ENCODE results near the gene C14orf93. TPM values are rescaled to one million over a fixed set of nuclear protein-coding genes. Genes with fewer than 3 reads are reported as not detected.
"Not testable (repeated sequence)": the region's sequence is repeated elsewhere in the genome, so short reads cannot be mapped to it uniquely, and the experiment has no call there.

Gene C14orf93
- total RNA-seq, 1 donor from 2014 or later = 12.6 TPM

DNA sequence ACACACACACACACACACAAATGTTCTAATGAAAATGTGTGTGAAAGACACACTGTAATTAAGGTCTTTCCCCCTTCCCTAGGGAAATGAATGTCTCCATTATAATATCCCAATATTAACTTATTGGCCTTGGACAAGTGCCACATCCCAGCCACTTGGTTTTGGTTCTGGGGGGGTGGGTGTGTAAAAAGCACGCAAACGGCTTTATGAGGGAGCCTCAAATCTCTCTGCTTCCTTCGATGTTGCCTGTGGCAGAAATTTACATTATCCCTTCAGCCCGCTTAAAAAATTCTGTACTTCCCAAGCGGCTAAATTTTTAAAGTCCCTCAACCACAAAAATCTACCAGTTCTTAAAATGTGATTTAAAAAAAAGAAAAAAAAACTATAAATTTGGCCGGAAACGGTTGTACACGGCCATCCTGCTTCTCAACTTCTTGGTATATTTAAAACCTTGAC is 432 bp downstream of the C14orf93 start:
- Mint-ChIP-seq H3K27me3 (no peaks in the 10 kb centered on the region), H3K4me1 (ENCODE audit: unreplicated experiment) (peaks cover 29% of the 10 kb centered on the region), H3K4me3 (peak overlapping the region; percentile 90), H3K9me3 (no peaks in the 10 kb centered on the region), H3K36me3 (no peaks in the 10 kb centered on the region), H3K27ac (peak overlapping the region; percentile 92)
- no peak for DNase-seq (ENCODE audit: extremely low spot score, unreplicated experiment)
- TF ChIP-seq, protein P1, sequence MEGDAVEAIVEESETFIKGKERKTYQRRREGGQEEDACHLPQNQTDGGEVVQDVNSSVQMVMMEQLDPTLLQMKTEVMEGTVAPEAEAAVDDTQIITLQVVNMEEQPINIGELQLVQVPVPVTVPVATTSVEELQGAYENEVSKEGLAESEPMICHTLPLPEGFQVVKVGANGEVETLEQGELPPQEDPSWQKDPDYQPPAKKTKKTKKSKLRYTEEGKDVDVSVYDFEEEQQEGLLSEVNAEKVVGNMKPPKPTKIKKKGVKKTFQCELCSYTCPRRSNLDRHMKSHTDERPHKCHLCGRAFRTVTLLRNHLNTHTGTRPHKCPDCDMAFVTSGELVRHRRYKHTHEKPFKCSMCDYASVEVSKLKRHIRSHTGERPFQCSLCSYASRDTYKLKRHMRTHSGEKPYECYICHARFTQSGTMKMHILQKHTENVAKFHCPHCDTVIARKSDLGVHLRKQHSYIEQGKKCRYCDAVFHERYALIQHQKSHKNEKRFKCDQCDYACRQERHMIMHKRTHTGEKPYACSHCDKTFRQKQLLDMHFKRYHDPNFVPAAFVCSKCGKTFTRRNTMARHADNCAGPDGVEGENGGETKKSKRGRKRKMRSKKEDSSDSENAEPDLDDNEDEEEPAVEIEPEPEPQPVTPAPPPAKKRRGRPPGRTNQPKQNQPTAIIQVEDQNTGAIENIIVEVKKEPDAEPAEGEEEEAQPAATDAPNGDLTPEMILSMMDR (conservative IDR thresholded peaks at IDR 0.05) = no peak

DNA sequence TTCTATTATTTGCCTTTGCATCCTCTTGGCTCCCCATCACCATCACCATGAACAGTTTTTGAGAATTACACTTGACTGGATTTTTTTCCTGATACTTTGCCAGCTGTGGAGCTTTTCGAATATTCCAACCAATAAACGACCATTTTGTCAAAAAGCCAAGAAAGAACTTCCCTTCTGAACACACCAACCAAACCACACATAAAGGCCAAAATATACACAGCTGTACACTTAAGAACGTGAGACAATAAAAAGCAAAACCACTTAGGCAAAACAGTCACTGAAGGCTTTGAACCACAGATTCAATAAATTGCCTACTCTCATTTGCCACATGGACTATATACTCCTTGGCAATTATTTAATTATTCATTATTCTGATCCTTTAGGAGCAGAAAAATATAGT is 1.1 kb downstream of the C14orf93 start:
- Mint-ChIP-seq H3K4me3 (peak overlapping the region; percentile 60), H3K27ac (peak overlapping the region; percentile 52), H3K9me3 (no peaks in the 10 kb centered on the region), H3K27me3 (no peaks in the 10 kb centered on the region), H3K4me1 (ENCODE audit: unreplicated experiment) (peaks cover 29% of the 10 kb centered on the region), H3K36me3 (no peaks in the 10 kb centered on the region)
- TF ChIP-seq, protein P1 (conservative IDR thresholded peaks at IDR 0.05) = no peak
- DNase-seq (ENCODE audit: extremely low spot score, unreplicated experiment) = no peak

DNA sequence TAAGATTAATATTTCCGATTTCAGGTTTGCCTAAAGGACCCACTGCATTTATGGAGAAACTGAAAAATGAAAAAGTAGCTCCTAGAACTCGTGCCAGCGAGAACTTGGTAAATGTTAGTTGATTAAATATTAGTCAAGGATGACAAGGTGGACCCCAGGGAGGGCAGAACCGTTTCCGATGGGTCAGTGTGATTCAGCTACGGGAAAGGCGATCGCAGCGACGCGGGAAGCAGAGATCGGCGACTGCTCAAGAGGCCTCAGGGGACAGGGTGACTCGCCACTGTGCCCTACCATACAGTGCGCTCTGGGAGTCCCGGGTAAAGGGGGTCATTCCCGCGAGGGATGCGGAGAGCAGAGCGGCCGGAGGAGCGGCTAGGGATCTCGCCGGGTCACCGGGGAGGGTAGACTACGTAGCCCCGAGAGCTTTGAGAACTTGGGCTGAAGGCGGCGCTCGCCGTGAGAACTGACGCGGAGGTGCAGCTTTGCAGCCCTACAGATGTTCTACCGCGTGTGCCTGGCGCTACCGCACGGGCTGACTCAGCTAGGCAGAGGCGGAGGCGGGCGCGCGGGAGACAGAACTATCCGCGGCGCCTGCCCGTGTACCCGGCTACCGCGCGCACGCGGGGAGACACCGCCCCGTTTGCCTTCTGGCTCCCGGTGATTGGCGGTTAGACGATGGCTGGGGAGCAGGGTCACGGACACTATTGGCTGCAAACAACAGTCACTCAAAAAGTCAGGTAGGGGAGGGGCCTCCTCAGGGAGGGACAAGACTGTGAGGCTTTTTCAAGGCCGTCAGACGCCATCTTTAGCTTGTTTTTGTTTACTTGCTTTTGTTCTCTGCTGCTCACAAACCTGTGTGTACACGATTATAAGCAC is 3.2 kb downstream of the C14orf93 start:
- H3K36me3 Mint-ChIP-seq = no peaks in the 10 kb centered on the region
- peak; percentile 98 for DNase-seq (ENCODE audit: extremely low spot score, unreplicated experiment)
- TF ChIP-seq, protein P1 (conservative IDR thresholded peaks at IDR 0.05) = peak; percentile 45
- H3K4me3 Mint-ChIP-seq = peak overlapping the region; percentile 91
- H3K9me3 Mint-ChIP-seq = no peaks in the 10 kb centered on the region
- no peaks in the 10 kb centered on the region for H3K27me3 Mint-ChIP-seq
- H3K4me1 Mint-ChIP-seq (ENCODE audit: unreplicated experiment) = peaks cover 25% of the 10 kb centered on the region
- peak overlapping the region; percentile 93 for H3K27ac Mint-ChIP-seq

DNA sequence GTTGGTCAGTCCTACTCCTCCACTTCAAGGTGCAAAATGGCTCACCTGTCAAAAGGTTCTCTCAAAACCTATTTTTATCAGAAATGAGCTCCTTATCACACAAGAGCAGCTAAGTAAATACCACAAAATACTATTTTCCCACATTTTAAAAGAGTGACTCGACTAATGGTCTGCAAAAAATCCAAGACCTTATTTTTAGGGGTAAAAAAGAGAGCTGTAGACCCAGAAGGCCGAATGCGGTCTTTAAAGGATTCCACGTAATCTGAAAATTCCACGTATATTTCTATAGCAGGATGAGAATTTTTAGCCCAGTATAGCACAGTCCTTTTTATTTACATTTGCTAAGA is 3.8 kb downstream of the C14orf93 start:
- Mint-ChIP-seq H3K9me3 (no peaks in the 10 kb centered on the region), H3K4me3 (peak overlapping the region; percentile 91)
- no peak for DNase-seq (ENCODE audit: extremely low spot score, unreplicated experiment)

DNA sequence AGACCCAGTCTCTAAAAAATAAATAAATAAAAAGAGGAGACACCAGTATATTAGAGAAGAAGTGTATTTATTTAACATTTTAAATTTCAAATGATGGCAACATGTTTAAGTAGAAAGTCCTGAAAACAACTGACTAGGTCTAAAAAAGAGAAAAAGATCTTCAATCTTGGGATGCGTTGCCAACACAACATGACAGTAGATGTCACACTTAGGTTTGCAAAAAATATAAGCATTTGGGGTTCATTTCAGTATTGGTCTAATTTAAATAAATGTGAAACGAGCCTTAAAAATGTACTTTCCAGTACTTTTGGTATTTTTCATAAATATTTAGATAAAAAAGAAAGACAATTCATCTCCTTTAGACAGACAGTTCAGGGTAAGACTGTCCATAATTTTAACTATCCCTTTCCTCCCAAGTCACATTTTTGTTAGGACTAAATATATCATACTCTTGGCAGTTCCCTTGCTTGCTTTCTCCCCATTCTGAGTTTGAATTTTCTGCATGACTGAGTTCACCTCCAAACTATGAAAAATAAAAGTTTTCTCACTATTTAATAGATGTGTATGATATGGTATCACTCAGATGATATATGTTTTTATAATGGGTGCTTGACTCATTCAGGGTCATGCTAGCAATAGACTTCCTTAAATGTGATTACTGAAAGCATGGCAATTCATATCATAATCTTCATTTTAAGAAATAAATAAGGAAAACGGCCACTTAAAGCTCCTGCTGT is 4.3 kb downstream of the C14orf93 start:
- H3K27ac Mint-ChIP-seq = peak overlapping the region; percentile 93
- DNase-seq (ENCODE audit: extremely low spot score, unreplicated experiment) = no peak
- H3K4me3 Mint-ChIP-seq = peak overlapping the region; percentile 91
- H3K4me1 Mint-ChIP-seq (ENCODE audit: unreplicated experiment) = peaks cover 25% of the 10 kb centered on the region
- H3K27me3 Mint-ChIP-seq = no peaks in the 10 kb centered on the region
- no peaks in the 10 kb centered on the region for H3K36me3 Mint-ChIP-seq
- no peaks in the 10 kb centered on the region for H3K9me3 Mint-ChIP-seq
- TF ChIP-seq, protein P1 (conservative IDR thresholded peaks at IDR 0.05) = no peak

More for the DNA sequence above, 3.8 kb downstream of the C14orf93 start:
- TF ChIP-seq, protein P1 (conservative IDR thresholded peaks at IDR 0.05) = no peak
- Mint-ChIP-seq H3K27me3 (no peaks in the 10 kb centered on the region), H3K36me3 (no peaks in the 10 kb centered on the region), H3K4me1 (ENCODE audit: unreplicated experiment) (peaks cover 25% of the 10 kb centered on the region), H3K27ac (peak overlapping the region; percentile 93)

DNA sequence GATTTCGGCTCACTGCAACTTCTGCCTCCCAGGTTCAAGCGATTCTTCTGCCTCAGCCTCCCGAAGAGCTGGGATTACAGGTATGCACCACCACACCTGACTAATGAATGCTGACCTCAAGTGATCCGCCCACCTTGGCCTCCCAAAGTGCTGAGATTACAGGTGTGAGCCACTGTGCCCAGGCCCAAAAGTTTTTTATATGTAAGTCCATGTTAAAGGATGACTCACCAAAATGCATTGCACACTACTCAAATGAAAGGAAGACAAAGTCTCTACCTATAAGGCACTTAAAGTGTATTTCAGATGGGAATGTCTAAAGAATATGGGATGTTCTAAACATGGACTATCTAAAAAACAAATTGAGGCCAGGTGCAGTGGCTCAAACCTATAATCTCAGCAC is 5.7 kb downstream of the C14orf93 start:
- DNase-seq (ENCODE audit: extremely low spot score, unreplicated experiment); H3K9me3 Mint-ChIP-seq; H3K27me3 Mint-ChIP-seq; H3K36me3 Mint-ChIP-seq; H3K4me3 Mint-ChIP-seq; H3K27ac Mint-ChIP-seq: not testable (repeated sequence)
- H3K4me1 Mint-ChIP-seq (ENCODE audit: unreplicated experiment) = peaks cover 32% of the 10 kb centered on the region

Data from type B pancreatic cell (in vitro differentiated cells).